ENCODE data around the gene ADD3.
"Not testable (repeated sequence)": the region's sequence is repeated elsewhere in the genome, so short reads cannot be mapped to it uniquely, and the experiment has no call there.

The ADD3 gene

DNA sequence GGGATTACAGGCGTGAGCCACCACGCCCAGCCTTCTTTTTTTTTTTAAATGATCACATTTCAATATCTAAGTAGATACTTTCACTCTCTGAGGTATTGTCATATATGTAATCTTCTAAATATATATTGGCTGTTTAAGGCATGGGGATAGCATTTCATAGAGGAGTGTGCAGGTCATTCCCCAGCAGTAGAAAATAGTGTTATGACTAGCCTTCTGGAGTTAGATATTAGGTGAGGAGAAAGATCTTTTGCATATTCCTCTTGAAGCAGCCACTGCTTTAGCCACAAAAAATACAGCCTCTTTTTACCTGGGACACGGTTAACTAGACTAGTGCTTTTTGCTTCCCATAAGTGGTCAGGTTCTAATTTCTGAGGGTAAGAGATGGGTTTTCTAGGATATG lies 28.9 kb downstream of the ADD3 start:
- DNase-seq, result no peak

DNA sequence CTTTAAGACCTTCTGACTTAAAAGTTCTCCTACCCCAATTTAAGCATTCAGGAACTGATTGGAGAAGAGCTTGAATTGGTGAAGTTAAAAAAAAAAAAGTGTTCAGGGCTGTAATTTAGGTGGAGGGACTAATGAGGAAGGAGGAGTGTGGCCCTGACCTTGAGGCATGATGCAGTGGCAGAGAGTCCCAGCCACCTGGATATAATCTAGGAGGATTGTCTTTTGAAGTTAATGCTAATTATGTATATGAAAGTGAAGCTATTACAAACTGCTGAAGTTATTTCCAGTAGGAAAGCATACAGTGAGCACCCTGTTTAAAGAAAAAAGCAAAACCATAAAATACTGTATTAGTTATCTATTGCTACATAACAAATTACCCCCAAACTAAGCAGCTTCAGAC lies 31.5 kb downstream of the ADD3 start:
- DNase-seq, result no peak

DNA sequence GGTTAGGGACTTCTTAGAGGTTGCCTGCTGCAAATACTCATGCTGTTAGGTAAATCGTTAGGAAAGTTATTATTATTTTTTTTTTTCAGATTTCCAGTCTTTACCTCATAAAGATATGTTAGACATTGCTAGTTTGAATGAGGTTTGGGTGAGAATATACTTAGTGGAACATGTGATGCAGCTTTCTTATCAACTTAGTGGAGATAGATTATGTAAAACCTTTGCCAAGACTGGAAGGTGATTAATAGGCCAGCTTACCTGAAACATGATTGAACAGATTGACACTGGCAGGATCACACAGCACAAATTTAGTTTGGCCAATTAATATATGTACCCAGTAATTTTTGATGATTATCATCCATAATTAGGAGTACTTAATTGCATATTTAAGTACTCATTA lies 32.3 kb downstream of the ADD3 start:
- DNase-seq, result no peak

DNA sequence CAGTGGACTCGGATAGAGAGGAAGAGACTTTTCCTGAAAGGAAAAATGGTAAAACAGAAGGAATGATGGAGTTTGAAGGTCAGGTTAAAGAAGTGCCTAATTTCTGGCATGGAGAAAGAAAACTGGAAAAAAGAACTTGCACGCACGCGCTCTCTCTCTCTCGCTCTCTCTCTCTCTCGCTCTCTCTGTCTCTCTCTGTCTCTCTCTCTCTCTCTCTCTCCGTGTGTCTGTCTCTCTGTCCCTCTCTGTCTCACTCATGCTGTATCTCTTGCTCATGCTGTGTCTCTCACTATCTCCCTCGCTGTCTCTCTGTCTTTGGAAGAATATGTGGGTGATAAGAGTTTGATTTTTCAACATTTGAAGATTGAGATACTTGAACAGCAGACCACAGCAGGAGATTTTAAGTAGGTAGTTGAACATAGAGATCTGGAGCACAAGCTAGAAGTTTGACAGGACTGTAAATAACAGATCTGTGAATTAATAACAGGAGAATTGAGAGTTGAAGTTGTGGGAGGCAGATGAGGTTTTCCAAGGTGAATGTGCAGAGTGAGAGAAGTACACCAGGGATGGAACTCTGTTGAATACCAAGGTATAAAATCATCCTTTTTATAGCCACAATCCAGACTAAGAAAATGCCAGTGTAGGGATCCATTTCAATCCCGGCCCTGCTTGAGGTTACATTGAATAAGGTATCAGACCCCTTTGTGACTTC lies 33.1 kb downstream of the ADD3 start:
- no peak for DNase-seq

DNA sequence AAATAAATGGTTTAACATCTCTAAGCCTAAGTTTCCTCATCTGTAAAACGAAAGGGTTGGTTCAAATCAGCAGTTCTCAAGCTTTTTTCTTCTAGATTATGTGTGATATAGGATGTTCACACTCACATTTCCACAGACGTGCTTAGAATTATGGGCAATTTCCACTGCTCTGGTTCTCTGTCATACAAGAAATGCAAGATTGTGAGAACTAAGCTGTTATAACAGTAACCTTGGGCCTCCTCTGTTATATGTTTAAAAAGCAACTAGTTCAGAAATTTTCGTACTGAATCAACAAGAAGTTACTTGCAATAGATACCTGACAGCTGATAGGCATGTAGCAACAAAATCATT lies 33.7 kb downstream of the ADD3 start:
- DNase-seq, result no peak

DNA sequence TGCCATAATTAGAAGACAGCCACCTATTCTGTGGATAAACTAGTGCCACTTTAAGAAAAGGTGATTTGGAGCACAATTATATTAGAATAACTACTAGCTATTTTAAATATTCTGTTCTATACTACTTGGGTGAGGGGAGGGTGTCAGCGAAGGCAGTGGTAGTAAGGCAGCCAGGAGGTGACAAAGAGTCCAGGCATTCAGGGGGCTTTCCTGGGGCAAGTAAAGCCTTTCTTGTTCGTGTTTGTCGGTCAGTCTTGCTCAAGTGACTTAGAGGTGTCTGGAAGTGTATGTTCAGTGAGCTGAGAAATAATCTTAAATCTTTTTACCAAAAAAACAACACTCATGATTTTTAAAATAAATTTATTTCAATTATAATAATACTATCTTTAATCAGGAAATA lies 34.4 kb downstream of the ADD3 start:
- DNase-seq, result no peak

DNA sequence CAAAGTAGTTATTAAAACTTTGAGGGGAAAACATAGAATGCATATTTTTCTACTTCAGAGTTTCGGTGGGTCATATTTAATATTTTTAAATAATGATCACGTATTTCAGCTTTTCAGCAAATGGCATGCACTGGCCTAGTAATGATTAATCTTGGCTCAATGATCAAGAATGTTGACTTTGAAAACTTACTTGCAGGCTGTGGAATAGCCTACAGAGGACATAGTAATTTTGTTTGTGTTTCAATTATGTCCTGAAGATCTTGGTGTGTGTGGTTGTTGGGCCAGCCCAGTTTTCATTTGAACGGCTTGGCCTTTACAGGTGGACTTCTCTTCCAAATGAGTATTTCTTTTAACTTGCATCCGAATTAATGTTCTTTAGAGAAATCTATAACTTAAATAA lies 35.1 kb downstream of the ADD3 start:
- DNase-seq, result no peak

DNA sequence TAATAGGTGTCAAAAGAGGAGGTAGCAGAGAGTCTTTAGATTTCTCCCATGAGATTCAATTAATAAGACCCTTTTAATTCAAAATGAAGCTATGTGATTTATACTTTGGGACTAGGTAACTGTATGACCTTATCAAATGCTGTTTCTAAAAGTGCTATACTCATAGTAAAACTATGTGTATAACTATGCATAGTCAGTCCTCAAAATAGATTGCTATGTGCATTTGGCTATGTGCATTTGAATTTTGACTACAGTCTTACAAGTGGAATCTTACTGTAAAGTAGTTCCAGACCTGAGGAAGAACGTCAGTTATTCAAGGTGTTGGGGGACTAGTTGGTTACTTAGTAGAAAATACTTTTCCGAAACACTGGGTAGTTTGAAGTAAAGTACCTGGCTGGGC lies 36.9 kb downstream of the ADD3 start:
- DNase-seq, result no peak

DNA sequence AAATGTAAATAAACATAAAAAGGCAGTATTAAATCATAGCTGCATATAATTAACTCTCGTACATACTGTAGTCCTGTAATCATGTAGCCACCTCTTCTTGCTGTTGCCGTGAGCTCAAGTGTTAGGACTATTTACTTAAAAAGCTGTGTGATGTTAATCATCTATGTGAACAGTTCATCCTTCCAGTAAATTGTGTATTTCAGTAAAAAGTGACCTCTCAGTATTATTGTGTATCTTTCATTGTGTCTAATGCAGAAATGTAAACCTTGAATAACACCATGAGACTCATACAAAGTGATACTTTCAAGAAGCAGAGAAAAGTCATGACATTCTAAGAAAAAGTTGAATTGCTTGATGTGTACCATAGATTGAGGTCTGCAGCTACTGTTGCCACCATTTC lies 38.0 kb downstream of the ADD3 start:
- no peak for DNase-seq

DNA sequence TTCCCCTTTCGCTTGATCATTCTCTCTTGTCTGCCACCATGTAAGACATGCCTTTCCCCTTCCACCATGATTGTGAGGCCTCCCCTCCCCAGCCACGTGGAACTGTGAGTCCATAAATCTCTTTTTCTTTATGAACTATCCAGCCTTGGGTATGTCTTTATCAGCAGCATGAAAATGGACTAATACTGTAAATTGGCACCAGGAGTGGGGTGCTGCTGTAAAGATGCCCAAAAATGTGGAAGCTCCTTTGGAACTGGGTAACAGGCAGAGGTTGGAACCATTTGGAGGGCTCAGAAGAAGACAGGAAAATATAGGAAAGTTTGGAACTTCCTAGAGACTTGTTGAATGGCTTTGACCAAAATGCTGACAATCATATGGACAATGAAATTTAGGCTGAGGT lies 40.4 kb downstream of the ADD3 start:
- not testable (repeated sequence) for DNase-seq

DNA sequence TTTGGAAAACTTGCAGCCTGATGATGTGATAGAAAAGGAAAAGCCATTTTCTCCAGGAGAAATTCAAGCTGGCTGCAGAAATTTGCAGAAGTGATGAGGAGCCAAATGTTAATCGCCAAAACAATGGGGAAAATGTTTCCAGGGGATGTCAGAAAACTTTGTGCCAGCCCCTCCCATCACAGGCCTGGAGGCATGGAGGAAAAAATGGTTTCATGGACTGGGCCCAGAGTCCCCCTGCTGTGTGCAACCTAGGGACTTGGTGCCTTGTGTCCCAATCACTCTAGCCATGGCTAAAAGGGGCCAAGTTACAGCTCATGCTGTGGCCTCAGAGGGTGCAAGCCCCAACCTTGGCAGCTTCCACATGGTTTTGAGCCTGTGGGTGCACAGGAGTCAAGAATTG lies 41.0 kb downstream of the ADD3 start:
- no peak for DNase-seq

DNA sequence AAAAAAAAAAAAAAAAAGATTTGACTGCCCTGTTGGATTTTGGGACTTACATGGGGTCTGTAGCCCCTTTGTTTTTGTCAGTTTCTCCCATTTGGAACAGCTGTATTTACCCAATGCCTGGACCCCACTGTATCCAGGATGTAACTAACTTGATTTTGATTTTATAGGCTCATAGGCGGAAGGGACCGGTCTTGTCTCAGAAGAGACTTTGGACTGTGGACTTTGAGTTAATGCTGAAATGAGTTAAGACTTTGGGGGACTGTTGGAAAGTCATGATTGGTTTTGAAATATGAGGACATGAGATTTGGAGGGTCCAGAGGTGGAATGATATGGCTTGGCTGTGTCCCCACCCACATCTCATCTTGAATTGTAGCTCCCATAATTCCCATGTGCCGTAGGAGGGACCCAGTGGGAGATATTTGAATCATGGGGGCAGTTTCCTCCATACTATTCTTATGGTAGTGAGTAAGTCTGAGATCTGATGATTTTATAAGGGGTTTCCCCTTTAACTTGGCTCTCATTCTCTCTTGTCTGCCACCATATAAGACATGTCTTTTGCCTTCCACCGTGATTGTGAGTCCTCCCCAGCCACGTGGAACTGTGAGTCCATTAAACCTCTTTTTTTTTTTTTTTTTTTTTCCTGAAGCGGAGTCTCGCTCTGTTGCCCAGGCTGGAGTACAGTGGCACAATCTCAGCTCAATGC lies 42.3 kb downstream of the ADD3 start:
- not testable (repeated sequence) for DNase-seq

DNA sequence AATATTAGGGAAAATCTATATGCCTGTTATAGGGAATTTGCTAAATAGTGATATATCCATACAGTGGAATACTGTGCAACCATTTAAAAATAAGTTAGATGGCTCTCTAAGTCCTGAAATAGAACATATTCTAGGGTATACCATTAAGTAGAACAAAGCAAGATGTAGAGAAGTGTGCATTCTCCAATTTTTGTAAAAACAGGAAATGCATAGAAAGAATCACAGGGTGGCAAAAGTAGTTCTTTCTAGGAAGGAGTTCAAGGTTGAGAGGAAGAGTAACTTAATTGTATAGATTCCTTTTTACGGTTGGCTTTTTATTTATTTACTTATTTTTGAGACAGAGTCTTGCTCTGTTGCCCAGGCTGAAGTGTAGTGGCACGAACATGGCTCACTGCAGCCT lies 43.7 kb downstream of the ADD3 start:
- DNase-seq, result no peak

DNA sequence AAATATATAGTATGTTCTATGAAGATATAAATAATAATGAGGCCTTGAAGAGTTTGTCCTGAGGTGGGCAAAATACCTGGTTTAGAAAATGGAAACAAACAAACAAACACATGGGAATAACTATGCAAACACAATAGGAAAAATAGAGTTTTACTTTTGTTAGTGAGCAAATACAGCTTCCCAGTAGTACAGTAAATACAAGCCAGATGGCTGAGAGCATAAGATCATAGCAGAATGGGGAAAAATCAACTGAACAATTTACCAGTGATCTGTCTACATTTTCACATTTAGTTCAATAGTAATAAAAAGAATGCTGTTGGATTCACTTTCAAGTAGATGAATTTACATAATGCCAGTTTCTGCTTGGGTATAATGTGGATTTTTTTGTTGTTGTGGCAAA lies 45.1 kb downstream of the ADD3 start:
- no peak for DNase-seq

DNA sequence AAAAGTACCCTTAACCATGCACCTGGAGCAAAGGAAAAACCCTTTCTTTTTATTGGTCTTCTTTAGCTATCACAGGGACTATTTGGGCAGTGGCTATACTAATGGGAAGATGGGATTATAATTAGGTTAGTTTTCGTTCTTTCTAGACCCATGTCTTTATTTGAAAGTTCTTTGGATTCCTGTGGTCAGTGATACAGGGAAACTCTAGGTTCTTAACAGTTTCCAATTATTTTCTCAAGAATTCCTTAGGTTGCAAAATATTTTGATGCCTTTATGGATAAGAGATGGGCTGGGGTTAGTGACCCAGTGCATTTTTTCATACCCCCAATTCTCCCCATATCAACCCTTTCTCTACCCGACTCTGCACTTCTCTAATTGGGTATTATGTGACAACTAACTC lies 49.0 kb downstream of the ADD3 start:
- DNase-seq, result no peak

DNA sequence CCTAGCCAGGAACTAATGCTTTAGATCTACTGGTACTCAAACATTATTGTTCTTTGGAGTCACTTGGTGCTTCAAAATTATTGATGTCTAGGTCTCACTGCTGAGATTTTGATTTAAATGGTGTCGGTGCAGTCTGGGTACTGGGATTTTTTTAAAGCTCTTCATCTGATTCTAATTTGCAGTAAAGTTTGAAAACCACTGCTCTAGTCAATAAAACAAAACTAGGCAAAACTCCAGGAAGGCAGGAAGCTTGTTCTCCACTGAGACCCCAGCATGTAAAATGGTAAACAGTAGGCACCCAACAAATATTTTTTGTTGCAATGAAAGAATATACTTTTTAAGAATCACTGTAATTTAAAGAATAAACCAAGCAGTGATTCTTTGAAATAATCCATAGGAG lies 49.7 kb downstream of the ADD3 start:
- DNase-seq, result no peak

DNA sequence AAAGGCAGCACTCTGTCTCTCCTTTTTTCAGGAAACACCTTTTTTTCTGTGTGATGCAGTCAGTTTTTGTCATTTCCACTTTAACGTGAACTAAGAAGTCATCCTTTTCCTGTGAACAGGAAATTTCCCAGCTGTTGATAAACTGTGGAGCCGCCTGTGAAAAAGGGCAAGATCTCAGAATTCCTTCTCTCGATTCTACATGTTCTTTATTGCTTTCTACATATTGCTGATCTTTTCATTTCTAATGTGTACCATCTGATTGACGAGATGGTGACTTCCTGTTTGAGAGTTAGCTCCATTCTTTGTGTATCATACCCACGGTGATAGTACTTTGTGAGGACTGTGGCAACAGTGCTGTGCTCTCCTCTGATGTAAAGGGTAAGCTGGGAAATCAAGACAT lies 50.4 kb downstream of the ADD3 start:
- no peak for DNase-seq

DNA sequence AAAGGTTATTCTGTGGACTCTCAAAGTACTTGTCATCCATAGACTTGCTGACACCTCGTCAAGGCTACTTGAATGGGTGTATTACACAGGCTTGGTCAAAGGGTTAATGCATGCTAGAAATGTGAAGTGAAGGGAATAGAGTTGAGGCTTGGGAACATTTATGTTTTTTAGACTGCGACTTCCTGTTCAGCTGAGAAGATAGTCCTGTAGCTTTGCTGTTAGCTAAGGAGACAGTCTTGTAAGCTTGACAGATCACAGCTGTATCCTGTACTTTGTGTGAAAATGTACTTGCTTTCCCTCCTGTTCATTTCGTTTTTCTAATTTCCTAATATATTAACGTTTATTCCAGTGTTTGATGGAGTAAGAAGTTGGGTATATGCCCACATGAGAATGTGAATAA lies 52.1 kb downstream of the ADD3 start:
- DNase-seq, result no peak

DNA sequence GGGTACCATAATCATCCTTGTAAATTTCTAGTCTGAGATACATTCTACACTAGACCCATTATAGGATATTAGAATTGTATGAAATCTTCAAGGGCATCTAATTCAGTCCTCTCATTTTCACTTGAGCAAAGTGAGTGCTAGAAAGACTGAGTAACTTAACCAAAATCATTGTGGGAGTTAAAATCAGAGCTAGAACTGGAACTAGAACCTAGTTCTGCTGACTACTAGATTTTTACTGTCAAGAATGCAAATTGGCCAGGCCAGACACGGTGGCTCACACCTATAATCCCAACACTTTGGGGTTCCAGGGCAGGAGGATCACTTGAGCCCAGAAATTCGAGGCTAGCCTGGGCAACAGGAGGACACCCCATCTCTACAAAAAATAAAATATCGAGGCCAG lies 53.9 kb downstream of the ADD3 start:
- no peak for DNase-seq

DNA sequence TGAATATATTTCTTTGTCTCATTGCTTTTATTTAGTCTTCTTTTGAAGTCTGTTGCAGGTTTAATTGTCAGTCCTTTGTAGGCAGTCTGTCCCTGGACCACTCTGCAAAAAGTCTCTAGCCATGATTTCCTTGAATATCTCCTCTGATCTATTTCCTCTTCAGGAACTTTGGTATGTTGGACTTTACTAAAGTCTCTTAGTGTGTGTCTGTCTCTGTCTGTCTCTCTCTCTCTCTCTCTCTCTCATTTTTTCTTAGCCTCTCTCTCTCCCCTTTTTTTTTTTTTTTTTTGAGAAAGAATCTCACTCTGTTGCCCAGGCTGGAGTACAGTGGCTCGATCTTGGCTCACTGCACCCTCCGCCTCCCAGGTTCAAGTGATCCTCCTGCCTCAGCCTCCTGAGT lies 57.5 kb downstream of the ADD3 start:
- DNase-seq, result no peak

DNA sequence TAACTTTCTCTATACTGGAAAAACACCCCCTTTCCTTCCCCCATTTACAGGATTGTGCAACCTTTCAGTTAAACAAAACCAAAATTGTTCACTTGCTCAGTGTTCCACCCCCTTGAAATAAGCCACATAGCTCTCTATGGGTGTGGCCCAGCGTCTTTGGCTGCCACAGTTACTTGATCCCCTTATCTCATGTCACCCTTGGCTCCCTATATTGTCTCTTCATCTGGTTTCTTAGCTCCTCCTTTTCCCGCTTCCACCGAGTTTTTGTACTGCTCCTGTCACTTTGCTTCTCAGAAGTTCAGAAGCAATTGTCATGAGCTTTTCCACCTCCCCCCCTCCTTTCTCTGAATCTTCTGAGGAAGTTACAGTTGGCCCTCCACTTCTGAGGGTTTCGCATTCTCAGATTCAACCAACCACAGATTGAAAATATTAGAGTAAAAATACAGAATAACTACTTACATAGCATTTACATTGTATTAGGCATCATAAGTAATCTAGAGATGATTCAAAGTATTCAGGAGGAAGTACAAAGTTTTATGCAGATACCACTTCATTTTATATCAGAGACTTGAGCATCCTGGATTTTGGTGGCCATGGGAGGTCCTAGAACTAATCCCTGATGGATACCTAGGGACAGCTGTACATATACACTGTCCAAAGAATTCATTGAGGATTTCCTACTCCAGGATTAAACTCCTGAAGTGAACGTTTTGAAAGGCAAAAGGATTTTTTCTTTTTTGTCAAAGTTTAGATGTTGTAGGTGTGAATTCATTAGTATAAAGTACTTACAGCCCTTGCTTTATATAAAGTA lies 60.4 kb downstream of the ADD3 start:
- DNase-seq, result no peak

DNA sequence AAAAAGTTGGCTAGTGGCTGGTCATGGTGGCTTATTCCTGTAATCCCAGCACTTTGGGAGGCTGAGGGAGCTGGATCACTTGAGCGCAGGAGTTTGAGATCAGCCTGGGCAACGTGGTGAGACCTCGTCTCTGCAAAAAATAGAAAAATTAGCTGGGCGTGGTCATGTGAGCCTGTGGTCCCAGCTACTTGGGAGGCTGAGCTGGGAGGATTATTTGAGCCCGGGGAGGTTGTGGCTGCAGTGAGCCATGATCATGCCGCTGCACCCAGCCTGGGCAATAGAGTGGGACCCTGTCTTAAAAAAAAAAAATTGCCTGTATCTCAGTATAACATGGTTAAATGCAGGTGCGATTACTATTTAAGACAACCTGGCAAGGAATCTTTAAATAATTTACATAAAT lies 61.0 kb downstream of the ADD3 start:
- DNase-seq, result no peak

DNA sequence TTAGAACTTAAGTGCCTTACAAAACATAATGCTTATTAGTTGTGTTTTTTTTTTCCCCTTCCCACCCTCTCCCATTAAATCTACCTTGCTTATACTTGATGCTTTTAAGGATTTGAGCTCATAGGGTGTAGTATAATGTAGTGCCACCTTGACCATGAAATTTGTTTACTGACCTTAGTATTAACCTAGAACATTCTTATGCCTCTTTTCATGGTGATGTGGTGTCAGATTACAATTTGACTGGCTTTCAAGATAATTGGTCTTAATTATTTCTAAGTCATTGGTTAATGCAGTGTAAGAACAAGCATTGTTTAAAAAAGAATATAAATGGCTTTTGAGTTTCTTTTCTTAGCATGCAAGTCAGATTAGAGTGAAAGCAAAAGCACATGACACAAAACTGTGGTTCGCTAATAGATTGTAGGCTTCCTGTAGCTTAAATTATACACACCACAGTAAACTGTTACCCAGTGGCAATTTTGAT lies 61.8 kb downstream of the ADD3 start:
- DNase-seq, result no peak

DNA sequence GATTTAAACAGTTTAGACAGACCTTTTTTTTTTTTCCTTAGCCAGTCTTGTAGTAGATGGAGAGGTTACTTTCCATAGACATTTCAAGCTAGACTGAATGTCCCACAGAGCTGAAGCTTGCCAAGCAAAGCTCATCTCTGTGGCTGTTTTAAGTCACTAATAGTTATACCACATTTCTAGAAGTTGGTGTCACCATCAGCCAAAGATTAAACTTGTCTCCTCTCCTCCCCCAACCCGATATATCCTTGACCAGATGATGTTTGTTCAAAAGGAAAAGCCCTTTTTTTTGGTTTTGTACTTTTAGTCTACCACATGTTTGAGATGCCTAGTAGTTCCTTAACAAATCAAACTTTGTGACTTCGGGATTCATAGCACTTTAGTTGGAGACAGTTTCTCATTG lies 66.1 kb downstream of the ADD3 start:
- no peak for DNase-seq
